ENCODE results near the gene HDAC7.
"Not testable (repeated sequence)": the region's sequence is repeated elsewhere in the genome, so short reads cannot be mapped to it uniquely, and the experiment has no call there.

HDAC7 gene

DNA sequence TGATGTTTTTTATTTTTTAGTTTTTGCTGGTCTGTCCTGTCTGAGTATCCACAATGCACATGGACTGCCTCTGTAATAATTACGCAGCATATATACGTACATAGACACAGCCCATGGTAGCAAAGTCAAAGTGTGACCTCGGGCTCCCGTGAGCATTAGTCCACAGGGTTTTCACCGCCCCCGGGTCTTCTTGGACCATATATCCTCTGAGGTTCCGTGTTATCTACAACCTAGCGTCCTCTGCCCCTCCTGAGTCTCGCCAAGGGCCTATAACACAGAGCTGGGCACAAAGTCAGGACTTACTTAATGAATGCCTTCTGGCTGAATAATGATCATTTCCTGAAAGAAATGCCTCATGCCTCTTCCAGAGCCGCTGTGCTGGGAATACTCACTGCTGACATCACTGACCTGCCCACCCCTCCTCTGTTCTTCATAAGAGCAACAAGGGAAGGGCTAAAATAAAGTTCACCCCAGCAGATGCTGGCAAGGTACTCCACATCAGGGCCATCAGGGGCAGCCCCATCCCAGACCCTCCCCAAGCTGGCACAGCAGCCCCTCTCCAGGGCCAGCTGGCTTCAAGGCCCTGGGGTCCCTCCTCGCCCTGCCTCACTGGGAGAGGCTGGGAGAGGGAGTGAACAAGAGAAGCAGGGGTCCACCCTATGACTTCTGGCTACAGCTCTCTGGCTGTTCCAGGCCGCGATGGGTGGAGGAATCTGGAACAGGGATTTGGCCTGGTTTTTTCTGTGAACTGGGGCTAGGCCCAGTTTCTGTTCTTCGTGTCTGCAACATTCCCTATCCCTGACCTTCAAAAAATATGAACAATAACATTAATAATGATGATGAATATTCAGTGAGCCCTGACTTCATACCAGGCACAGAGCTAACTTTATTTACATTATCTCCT, 7.9 kb downstream of the HDAC7 start:
- peak in 1 of 2 donors; percentile 63 for DNase-seq

DNA sequence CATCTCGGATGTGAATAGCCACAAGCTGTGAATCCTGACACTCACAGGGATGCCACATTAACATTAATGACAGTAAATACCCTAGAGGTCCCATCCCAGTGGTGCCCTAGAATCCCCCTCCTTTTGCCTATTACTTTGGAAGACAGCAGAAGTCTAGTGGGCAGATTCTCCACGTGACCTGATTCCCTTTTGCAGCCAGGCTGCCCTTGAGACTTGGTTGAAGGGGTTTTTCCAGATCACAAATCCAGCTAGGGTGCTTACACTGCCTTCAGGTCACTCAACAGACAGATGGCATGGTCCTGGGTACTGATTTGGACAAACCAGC, 8.7 kb downstream of the HDAC7 start:
- DNase-seq = peak; percentile 47 to 80

DNA sequence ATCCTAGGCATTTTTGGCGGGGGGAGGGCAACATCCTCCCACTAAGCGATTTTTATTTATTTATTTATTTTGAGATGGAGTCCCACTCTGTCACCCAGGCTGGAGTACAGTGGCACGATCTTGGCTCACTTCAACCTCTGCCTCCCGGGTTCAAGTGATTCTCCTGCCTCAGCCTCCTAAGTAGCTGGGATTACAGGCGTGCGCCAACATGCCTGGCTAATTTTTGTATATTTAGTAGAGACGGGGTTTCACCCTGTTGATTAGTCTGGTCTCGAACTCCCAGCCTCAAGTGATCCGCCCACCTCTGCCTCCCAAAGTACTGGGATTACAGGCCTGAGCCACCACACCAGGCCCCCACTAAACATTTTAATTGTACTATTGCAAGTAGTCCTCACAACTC, 10.2 kb downstream of the HDAC7 start:
- DNase-seq = not testable (repeated sequence)

DNA sequence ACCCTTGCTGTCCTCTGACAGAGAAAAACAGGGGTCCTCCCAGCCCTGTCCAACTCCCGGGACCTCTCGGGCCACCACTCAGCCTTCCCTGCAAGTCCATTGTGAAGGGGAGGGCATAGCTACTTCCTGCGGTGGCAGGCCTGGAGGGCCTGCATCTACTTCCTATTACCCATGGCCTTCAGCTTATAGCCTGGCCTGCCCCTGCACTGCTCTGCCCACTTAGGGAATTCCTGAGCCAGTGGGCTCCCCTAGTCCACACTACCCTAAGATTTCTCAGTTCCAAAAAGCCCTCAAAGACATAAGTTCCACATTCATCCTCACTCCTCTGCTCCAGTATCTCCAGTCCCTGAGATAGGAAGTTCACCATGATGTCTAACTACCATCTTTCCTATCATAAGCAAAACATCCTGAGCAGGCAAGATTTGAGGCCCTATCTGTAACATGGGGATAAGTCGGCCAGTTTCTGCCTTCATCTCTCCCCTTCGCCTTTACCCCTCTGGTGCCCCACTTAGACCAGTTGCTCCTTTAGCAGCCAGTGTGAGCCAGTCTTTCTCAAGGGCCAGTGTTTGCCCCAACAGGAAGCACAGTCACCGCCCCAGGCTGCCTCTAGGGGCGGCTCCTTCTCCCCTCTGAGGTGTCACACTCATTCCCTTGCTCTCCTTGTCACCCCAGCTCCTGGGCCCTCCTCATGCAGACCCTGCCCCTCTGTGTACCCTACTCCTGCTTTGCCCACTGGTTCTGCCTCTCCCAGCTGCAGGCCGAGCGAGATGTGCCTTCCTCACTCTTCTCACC, 10.9 kb downstream of the HDAC7 start:
- peak; percentile 76 to 92 for DNase-seq

DNA sequence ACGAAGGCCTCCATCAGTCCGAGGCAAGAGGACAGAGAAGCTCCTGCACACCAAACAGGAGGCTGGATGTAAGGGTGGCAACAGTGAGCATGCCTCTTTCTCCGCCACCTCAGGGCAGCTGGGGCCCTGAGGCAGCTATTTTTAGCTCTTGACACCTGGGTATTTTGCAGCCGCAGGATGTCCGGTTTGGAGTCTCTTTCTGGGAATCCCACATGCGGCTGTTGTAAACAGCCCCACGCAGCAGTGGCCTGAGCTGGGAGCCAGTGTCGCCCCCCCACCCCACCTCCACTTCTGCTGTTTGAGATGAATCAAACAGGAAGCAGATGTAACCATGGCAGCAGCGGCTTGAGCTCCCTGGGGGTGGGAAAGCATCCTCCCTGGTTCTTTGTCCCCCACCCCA, 11.7 kb downstream of the HDAC7 start:
- DNase-seq = peak in 1 of 2 donors; percentile 65

DNA sequence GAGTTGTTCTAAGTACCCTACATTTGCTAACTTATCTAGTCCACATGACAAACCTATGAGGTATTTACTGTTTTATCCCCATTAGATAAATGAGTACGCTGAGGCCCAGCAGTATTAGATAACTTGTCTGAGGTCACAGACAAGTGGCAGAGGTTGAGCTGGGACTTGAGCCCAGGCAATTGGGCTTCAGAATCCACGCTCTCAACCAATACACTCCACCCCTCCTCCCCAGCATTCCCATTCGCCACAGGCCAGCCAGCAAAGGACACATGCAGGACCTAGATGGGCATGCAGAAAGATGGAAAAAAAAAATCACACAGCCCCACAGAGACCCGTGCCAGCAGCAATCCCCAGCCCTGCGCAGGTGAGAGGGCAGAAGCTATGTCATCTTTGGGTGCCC, 12.4 kb downstream of the HDAC7 start:
- no peak for DNase-seq

DNA sequence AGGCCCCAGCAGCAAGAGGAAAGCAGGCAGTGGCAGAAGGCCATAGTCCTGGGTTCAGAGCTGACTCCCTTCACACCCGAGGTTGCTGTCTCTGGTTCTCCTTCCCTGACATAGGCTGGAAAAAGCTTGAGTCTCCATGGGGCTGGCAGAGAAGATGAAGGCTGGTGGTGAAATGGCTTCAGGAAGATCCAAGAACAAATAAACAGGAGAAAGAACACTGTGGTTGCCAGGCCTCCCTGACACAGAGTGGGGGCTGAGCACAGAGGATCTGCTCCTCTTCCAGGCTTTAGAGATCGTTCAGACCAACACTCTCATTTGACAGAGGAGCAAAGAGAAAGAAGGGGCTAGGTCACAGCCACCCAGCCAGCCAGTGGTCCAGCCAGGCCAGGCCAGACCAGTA, 14.3 kb downstream of the HDAC7 start:
- no peak for DNase-seq

DNA sequence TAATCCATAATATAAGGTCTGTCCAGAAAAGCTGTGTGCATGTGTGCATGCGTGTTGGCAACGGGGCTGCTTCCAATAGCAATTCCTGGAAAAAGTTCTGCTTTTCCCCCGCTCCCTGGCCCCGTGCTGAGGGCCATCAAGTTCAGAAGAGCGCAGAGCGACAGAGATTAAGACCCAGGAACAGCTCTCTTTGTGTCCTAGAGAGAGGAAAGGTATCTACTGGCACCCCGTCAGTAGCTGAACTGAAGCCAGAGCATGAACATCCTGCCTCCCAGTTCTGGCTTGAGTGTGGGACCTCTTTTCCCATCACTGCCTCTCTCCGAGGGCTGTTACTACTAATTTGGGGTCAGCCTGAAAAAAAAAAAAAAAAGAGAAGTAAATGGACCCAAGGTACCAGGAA, 15.5 kb downstream of the HDAC7 start:
- no peak for DNase-seq

DNA sequence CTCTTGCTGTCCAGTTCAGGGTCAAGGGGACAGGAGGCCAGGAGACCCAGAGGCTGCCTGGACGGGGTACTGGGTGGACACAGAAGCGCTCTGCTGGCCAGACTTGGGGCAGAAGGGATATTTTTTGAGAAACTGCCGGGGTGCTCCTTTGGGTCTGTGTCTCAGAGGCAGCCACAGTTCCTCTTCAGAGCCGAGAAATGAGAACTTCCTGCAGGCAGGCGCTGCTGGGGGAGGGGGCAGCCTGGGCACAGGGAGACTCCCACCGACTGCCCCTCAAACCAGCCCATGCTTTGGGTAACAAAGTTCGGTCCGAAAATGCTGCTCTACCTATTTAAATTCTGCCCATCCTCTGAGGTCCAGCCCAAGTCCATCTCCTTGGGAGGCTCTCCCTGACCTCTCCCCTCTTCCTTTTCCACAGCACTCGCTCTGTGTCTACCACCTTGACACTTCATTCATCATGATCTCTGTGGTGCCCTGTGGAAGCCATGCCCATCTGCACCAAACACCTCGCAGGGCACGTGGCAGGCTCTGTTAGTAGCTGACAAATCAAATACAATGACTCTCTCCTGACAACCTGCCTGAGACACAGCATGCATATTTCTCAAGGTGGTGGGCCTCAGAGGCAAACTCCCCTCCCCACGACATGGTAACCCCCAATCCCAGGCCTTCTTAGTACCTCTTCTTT, 16.4 kb downstream of the HDAC7 start:
- peak in 1 of 2 donors; percentile 41 for DNase-seq

DNA sequence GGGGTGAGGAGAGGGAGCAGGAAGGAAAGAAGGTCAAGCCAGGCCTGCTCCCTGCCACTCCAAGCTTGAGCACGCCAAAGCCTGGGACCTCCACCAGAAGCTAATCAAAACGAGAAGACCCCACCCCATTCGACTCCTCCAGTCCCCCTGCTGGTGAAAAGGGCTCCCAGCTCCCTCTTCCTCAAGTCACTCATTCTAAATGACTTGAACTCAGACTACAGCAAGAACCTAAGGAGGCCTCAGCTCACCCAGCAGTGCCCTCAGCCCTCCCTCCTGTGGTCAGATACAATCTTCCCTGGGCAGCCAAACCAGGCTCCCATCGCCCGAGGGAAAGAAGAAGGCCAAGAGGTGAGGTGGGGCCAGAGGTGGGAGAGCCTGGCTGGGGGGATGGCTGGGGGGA, 17.4 kb downstream of the HDAC7 start:
- DNase-seq = no peak

DNA sequence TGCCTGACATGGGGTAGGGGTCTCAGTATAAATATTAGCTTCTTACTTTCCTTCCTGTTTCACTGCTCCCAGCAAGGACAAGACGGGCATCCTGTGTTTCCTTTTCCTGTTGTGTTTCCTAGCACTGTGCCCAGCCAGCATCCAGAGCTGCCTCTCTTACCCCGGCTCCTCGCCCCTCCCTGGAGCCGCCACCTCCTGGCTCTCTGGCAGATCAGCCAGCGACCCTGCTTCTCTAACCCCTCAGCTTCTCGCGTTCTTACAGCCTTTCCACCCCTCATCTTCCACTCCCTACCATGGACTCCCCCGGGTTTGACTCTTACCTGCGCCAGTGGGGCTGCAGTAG, 17.8 kb downstream of the HDAC7 start:
- DNase-seq = no peak

DNA sequence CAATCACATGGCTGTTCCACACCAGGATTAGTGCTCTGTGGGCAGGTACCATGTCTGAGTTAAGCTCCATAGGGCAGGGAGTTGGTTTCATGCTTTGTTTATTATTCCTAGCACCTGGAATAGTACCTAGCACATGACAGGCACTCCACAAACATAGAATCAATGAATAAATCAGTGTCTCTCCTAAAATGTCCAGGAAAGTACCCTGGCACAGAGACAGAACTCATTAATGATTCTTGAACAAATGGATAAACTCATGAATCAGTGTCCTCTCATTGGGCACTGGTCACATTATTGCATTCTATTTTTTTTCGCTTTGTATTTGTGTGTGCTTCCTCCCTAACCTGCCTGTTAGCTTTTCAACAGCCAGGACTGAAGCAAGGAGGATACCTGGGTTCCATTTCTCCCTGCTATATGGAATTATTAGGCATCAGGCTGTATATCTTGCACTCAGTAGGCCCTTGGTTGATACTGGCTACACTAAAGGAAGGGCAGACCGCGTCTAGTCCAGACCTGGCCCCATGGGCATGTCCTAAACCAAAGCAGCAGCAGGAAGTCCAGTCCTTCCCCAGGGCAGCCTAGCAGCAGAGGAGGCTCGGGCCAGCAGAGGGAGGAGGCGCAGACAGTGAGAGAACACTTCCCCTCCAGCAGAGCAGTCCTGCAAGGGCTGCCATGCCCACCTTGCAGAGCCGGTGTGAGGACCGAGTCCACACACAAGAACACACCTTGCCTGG, 18.4 kb downstream of the HDAC7 start:
- DNase-seq = peak; percentile 40 to 59

DNA sequence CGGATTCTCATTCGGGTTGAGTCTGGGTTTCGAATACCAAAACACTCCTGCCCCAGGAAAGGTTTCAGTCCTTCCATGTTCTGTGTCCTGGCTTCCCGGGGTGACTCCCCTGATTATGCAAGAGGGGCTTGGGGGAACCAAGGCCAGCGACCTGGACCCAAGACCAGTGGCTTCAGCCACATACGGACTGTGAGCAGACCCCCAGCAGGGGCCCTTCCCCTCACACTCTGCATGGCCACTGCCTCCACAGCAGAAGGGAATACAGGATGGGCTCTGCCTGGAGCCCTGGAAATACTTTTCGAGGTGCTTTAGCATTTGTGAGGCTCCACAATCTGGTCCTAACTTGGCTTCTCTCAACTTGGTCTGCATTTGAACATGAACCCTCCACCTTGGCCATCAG, 19.1 kb downstream of the HDAC7 start:
- DNase-seq = no peak

DNA sequence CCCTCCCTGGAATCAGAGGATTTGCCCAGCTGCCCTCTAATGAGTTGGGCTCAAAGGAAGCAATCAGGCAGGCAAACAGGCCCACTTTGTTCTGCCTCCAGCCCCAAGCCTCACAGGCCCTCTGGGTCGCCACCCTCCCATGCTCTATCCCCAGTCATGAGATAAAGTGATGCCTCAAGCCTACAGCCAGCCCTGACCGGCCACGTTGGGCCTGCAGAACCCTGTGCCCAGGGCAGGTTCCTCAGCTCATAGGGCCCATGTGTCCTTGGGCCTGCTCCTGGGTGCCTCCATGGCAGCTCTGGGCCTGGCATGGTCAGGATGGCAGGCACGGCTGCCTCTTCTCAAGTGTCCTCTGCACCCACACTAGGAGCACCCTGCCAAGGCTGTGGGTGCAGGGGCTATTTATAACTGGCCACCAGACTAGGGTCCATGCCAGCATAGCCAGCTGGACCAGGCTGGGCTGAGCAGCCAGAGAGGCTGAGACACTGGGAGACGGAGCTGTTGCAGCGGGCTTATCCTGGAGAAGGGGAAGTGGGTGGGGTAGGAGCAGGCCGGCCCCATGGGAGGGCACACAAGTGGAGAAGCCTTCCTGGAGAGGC, 20.2 kb downstream of the HDAC7 start:
- DNase-seq = no peak

DNA sequence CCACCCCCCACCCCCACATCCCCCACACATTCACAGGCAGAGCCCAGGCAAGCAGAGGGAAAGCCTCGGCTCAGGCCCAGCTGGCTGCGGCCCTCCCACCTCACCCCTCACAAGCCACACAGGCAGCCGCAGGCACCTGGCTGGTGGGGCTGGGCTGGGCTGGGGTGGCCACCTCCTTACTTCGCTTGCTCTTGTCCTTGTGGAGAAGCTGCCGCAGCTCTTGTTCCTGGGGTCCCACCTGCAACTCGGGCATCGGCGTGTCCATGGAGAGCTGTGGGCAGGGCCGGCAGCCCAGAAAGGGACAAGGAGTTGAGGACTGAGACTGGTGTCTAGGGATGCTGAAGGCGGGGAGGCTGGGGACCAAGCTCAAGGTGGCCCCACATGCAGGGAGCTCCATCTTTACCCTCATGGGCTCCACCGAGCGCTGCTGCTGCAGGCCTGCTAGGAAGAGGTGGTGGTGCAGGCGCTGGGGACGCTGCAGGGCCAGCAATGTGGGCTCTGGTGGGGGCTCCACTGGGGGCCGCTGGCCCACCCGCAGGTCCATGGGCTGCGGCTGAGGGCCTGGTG, 21.2 kb downstream of the HDAC7 start:
- DNase-seq = no peak

DNA sequence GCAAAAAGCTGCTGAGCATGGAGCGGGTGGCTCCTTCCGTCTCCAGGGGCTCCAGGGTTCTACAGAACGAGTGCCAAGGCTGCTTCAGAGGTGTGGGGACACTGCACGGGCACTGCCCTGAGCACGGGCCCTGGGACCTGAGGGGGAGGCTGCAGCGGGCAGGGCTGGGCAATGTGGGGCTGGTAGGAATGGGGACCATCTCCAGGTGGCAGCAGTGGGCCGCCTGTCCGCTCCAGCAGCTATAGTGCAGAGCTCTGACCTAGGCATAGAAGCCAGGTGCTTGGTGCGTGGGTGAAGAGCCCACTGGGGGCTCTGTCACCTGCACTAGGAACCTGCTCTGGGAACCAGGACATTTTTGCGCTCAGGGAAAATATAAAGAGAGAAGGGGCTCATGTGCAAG, 22.3 kb downstream of the HDAC7 start:
- no peak for DNase-seq

DNA sequence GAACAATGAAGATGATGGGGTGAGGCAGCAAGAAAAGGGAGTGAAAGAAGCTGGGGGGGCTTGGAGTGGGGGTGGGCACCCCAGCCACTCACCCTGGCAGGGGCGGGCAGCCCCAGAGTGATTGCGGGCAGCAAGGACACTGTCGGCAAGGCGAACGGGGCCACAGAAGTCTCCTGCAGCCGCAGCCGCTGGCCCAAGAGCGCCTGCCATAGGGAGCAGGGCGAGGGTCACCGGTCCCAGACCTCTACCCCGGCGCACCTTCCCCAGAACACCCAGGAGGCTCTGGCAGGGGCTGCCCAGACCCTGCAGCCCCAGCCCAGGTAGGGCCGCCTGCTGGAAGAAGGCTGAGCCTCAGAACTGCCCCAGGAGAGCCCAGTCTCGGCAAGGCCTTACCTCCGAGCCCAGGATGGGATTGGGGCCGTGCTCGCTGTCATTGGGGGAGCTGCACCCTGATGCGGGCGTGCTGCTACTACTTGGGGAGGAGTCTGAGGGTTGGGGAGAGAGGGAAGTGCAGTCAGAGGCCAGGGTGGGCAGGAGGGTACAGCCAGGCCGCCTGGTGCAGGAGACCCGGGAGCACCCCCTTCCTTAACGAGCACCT, 23.8 kb downstream of the HDAC7 start:
- no peak for DNase-seq

DNA sequence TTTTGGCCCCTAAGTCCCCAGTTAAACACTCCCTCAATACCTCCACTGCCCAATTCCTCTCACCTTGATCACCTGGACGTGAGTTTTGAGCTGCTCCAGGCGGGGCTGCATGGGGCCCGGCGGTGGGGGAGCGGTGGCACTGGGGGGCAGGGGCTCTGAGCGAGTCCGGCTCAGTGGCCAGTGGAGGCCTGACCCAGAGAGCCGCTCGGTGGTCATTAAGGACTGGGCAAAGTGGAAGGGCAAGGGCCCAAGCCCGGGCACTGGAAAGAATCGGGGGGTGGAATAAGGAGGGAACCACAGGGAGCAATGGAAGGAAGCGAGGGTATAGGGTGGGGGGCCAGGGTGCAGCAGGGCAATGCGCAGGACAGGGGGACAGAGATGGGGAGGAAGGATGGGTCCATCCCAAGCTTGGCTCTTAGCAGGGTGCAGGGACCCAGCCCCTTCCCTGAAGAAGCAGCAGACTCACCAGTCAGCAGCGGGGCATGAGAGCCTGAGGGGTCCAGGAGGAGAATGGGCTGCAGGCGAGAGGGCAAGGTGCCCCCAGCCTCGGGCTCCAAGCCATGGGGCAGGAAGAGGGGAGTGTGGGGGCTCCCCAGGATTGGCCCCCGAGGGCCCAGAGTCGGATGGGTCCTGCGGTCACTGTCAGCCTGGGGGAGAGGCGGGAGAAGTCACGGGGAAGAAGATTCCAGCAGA, 24.4 kb downstream of the HDAC7 start:
- no peak for DNase-seq

DNA sequence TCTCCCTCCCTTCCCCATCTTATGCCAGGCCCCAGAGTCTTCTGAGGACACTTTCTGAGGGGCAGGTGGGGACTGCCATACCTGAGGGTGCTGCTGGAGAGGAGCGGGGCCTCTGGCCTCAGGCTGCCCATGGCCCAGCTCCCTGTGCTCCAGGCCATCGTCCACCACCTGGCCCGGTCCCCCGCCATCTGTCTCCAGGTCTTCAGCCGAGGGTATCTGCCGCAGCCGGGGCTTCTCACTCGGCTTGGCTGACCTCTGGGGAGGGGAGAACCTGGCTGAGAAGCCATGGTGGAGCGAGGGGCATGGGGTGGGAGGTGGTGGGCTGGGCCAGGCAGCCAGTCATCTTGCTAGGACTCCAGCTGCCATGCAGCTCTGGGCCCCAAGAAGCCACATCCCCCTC, 25.0 kb downstream of the HDAC7 start:
- no peak for DNase-seq

DNA sequence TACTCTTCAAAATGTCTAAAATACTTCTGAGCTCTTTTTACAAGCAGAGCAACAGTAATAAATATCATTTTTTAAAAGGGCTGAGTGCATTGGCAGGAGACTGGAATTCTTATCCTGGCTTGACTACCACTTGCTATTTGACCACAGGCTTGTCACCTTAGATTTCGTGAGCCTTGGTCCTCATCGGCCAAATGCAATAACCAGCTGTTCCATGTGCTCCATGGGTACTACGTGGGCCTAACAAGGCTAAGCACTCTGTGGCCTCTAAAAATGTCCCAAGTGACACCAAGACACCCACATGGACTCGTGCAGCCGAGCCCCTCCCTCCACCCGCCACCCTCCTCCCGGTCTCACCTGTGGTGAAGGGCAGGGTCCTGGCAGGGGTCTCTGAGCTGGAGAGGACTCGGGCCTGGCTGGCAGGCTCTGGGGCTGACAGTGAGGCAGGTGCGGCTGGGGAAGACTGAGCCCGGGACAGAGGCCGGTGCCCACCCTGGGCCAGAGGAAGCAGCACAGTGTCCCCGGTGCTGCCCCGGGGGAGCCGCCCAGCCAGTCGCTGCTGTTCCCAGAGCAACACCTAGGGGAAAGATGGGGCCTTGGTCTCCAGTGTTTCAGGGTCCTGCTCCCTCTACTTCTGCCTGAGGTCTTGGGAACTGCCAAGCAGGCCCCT, 26.6 kb downstream of the HDAC7 start:
- DNase-seq = no peak

DNA sequence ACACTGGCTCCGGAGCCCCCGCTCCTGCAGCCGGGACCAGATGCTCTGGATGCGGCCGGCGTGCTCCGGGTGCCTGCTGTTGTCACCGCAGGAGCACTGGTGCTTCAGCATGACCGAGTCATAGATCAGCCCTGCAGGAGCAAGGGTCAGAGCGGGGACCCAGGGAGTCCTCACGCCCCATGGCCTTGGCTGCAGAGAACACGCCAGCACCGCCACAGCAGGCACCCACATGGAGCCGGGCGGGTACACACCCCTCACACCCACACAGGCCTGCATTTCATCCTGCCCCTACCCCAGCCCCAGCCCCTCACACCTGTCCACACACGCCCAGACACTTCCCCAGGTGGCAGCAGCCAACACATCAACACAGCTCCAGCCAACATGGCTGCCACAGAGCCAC, 27.8 kb downstream of the HDAC7 start:
- DNase-seq = no peak
